GM12892 (cell line): Measurements from ENCODE around the gene MTERF1.
"Not testable (repeated sequence)": the region's sequence is repeated elsewhere in the genome, so short reads cannot be mapped to it uniquely, and the experiment has no call there.

Experiments used
- DNase-seq: peaks from one replicate; pipeline ENCODE4 v3.0.0; 2011; ENCODE audit not compliant: insufficient read length
- FAIRE-seq: peaks from 2 replicates; lab custom pipeline; 2011; peaks lifted over from hg19 to GRCh38; lab: Jason Lieb, UNC
- POLR2A ChIP-seq: IDR thresholded peaks from 2 replicates; pipeline ENCODE4 v1.6.1; 2011; ENCODE audit warnings: low read depth, low read length, control low read depth
- POLR2AphosphoS5 ChIP-seq: IDR thresholded peaks from 2 replicates; pipeline ENCODE4 v1.6.1; 2011; ENCODE audit warnings: low read depth, low read length, control low read depth
- TAF1 ChIP-seq: IDR thresholded peaks from 2 replicates; pipeline ENCODE4 v1.6.1; 2011; ENCODE audit warnings: low read depth, mild to moderate bottlenecking, control low read depth, low read length, borderline replicate concordance

The MTERF1 gene

GRCh38 chr7:91876391-91877133, 3.9 kb downstream of the MTERF1 start:
- no peak for FAIRE-seq
- no peak for DNase-seq

GRCh38 chr7:91875851-91876250, 4.7 kb downstream of the MTERF1 start:
- TF ChIP-seq POLR2A, result no peak
- no peak for TF ChIP-seq POLR2AphosphoS5
- TF ChIP-seq TAF1, result no peak
- no peak for FAIRE-seq
- DNase-seq, result no peak

More at GRCh38 chr7:91876391-91877133, 3.9 kb downstream of the MTERF1 start:
- TF ChIP-seq POLR2A (no peak), POLR2AphosphoS5 (no peak), TAF1 (no peak)

GRCh38 chr7:91872928-91873327, 7.6 kb downstream of the MTERF1 start:
- TF ChIP-seq POLR2AphosphoS5 (no peak), TAF1 (no peak), POLR2A (no peak)
- no peak for FAIRE-seq
- no peak for DNase-seq

- no peak for TF ChIP-seq POLR2AphosphoS5
- no peak for TF ChIP-seq TAF1
- TF ChIP-seq POLR2A, result no peak
- FAIRE-seq (no peak), DNase-seq (no peak)
Measured at GRCh38 chr7:91872069-91872468, 8.4 kb downstream of the MTERF1 start.

- no peak for DNase-seq
- no peak for FAIRE-seq
- no peak for TF ChIP-seq POLR2AphosphoS5
- TF ChIP-seq TAF1, result no peak
- TF ChIP-seq POLR2A, result no peak
Measured at GRCh38 chr7:91869661-91870060, 10.8 kb downstream of the MTERF1 start.

GRCh38 chr7:91866599-91867148, 13.8 kb downstream of the MTERF1 start:
- TF ChIP-seq POLR2A (no peak), TAF1 (no peak), POLR2AphosphoS5 (no peak)
- no peak for DNase-seq
- FAIRE-seq, result no peak

GRCh38 chr7:91865511-91865910, 15.0 kb downstream of the MTERF1 start:
- no peak for DNase-seq
- no peak for FAIRE-seq
- TF ChIP-seq POLR2AphosphoS5, result no peak
- no peak for TF ChIP-seq TAF1
- no peak for TF ChIP-seq POLR2A

GRCh38 chr7:91864604-91865003, 15.9 kb downstream of the MTERF1 start:
- not testable (repeated sequence) for FAIRE-seq, DNase-seq

GRCh38 chr7:91864070-91864469, 16.4 kb downstream of the MTERF1 start:
- DNase-seq (no peak), FAIRE-seq (no peak)
- TF ChIP-seq POLR2AphosphoS5, result no peak
- no peak for TF ChIP-seq POLR2A
- no peak for TF ChIP-seq TAF1

GRCh38 chr7:91852263-91852741, 28.2 kb downstream of the MTERF1 start:
- peak; percentile 46 for FAIRE-seq
- no peak for DNase-seq
- TF ChIP-seq POLR2AphosphoS5 (no peak), POLR2A (no peak), TAF1 (no peak)

- DNase-seq, result no peak
- no peak for FAIRE-seq
- TF ChIP-seq POLR2A (no peak), TAF1 (no peak), POLR2AphosphoS5 (no peak)
Measured at GRCh38 chr7:91850455-91850854, 30.0 kb downstream of the MTERF1 start.
